Ovary (tissue), 3 donors: ENCODE measurements around the gene BSN.

ENCODE experiments used
- POLR2A ChIP-seq: fragments of 450-650 bp; IDR thresholded peaks from one replicate; pipeline ENCODE4 v1.6.1; 2017; ENCODE audit warnings: antibody characterized with exemption, mild to moderate bottlenecking, moderate library complexity
- TF ChIP-seq, protein P1 (sequence below), 3 donors: fragments of 450-650 bp in 2 of 3; fragments of 200-600 bp in 1 of 3; IDR thresholded peaks; one replicate each; pipeline versions ENCODE4 v1.5.1 to v1.8.0; 2016 to 2022; ENCODE audit warnings: antibody characterized with exemption in 3 of 3, mild to moderate bottlenecking in 1 of 3
- donor health status: DM: no; HTN: no; CAD: no.

- TF ChIP-seq, protein P1, sequence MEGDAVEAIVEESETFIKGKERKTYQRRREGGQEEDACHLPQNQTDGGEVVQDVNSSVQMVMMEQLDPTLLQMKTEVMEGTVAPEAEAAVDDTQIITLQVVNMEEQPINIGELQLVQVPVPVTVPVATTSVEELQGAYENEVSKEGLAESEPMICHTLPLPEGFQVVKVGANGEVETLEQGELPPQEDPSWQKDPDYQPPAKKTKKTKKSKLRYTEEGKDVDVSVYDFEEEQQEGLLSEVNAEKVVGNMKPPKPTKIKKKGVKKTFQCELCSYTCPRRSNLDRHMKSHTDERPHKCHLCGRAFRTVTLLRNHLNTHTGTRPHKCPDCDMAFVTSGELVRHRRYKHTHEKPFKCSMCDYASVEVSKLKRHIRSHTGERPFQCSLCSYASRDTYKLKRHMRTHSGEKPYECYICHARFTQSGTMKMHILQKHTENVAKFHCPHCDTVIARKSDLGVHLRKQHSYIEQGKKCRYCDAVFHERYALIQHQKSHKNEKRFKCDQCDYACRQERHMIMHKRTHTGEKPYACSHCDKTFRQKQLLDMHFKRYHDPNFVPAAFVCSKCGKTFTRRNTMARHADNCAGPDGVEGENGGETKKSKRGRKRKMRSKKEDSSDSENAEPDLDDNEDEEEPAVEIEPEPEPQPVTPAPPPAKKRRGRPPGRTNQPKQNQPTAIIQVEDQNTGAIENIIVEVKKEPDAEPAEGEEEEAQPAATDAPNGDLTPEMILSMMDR (IDR thresholded peaks at IDR 0.05) = no peak
- TF ChIP-seq POLR2A = no peak
Measured at GRCh38 chr3:49718858-49719213, 164.6 kb downstream of the BSN start.
